HL-60 (cell line): Measurements from ENCODE around the gene CARD18.

ENCODE experiments used
- GABPA ChIP-seq: IDR thresholded peaks from 2 replicates; pipeline ENCODE4 v1.6.1; 2012; ENCODE audit warnings: low read depth
- POLR2AphosphoS5 ChIP-seq: IDR thresholded peaks from 2 replicates; pipeline ENCODE4 v1.6.1; 2012; ENCODE audit warnings: low read depth
- TF ChIP-seq, protein P1 (sequence below): IDR thresholded peaks from one replicate; pipeline ENCODE4 v1.5.1; 2011; ENCODE audit warnings: low read length, control low read depth, inconsistent platforms; ENCODE audit not compliant: insufficient read depth
- TF ChIP-seq, protein P2 (sequence below): IDR thresholded peaks from 2 replicates; pipeline ENCODE4 v1.6.1; 2012; ENCODE audit warnings: low read depth; ENCODE audit not compliant: insufficient replicate concordance

DNA sequence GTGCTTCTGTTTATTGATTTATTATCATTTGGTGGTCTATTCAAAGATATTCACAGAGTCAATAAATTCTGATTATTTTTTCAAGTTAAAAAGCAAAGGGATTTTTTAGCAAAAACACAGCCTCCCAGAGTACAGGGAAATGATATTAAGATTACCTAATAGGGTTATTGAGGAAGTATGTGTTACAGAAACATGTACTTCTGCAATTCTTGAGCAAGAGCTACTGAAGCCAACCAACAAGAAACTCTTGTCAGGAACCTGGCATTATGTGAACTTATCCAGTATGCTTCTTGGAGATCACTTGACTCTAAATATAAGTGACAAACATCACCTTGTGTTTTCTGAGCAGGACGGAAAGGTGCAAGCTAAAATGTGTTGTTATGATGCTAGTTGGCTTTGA, 42.0 kb upstream of the CARD18 start:
- TF ChIP-seq, protein P1, sequence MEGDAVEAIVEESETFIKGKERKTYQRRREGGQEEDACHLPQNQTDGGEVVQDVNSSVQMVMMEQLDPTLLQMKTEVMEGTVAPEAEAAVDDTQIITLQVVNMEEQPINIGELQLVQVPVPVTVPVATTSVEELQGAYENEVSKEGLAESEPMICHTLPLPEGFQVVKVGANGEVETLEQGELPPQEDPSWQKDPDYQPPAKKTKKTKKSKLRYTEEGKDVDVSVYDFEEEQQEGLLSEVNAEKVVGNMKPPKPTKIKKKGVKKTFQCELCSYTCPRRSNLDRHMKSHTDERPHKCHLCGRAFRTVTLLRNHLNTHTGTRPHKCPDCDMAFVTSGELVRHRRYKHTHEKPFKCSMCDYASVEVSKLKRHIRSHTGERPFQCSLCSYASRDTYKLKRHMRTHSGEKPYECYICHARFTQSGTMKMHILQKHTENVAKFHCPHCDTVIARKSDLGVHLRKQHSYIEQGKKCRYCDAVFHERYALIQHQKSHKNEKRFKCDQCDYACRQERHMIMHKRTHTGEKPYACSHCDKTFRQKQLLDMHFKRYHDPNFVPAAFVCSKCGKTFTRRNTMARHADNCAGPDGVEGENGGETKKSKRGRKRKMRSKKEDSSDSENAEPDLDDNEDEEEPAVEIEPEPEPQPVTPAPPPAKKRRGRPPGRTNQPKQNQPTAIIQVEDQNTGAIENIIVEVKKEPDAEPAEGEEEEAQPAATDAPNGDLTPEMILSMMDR = no peak
- TF ChIP-seq, protein P2, sequence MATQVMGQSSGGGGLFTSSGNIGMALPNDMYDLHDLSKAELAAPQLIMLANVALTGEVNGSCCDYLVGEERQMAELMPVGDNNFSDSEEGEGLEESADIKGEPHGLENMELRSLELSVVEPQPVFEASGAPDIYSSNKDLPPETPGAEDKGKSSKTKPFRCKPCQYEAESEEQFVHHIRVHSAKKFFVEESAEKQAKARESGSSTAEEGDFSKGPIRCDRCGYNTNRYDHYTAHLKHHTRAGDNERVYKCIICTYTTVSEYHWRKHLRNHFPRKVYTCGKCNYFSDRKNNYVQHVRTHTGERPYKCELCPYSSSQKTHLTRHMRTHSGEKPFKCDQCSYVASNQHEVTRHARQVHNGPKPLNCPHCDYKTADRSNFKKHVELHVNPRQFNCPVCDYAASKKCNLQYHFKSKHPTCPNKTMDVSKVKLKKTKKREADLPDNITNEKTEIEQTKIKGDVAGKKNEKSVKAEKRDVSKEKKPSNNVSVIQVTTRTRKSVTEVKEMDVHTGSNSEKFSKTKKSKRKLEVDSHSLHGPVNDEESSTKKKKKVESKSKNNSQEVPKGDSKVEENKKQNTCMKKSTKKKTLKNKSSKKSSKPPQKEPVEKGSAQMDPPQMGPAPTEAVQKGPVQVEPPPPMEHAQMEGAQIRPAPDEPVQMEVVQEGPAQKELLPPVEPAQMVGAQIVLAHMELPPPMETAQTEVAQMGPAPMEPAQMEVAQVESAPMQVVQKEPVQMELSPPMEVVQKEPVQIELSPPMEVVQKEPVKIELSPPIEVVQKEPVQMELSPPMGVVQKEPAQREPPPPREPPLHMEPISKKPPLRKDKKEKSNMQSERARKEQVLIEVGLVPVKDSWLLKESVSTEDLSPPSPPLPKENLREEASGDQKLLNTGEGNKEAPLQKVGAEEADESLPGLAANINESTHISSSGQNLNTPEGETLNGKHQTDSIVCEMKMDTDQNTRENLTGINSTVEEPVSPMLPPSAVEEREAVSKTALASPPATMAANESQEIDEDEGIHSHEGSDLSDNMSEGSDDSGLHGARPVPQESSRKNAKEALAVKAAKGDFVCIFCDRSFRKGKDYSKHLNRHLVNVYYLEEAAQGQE = no peak
- TF ChIP-seq POLR2AphosphoS5 = no peak
- no peak for TF ChIP-seq GABPA
